ENCODE measurements around the gene CSNK1G1. TPM values are rescaled to one million over a fixed set of nuclear protein-coding genes. Genes with fewer than 3 reads are reported as not detected.

CSNK1G1 gene
- total RNA-seq, 8 experiments from 2014 or later = 12.3 to 30.8 (median 25.4) TPM

- no peak overlapping the region for H3K4me3 ChIP-seq
- no peak overlapping the region for H3K27ac ChIP-seq
- peaks cover 7 to 9% of the 10 kb centered on the region in 2 donors for H3K4me1 ChIP-seq (replicated peaks in 1 of 2)
- ATAC-seq (replicated peaks in 6 of 8) = peak in 2 of 8 experiments; percentile 24 to 39
- WGBS, 10 experiments = 0 to 100% (median 77%) methylated on average over 2 to 3 of the region's 3 CpGs; no CpG with 5 or more reads in 2 of the 10 experiments
- in situ Hi-C loops (cut with MboI; ENCODE audit: low pct_unique_long_range_greater_than_20kb in 2 of 9, low sequenced_read_pairs in 9 of 9, unreplicated experiment in 9 of 9) = no loop called here
Measured at GRCh38 chr15:64314456-64314855, 41.5 kb downstream of the CSNK1G1 start.

GRCh38 chr15:64311566-64311965 is 44.4 kb downstream of the CSNK1G1 start:
- ATAC-seq (replicated peaks in 6 of 8) = no peak
- in situ Hi-C loops (cut with MboI; ENCODE audit: low pct_unique_long_range_greater_than_20kb in 2 of 9, low sequenced_read_pairs in 9 of 9, unreplicated experiment in 9 of 9) = no loop called here
- Histone ChIP-seq H3K27ac (no peak overlapping the region), H3K4me1 (replicated peaks in 1 of 2) (peaks cover 7 to 9% of the 10 kb centered on the region in 2 donors), H3K4me3 (no peak overlapping the region)
- WGBS, 10 experiments = 80 to 100% (median 94%) methylated on average over 1 to 6 of the region's 6 CpGs; no CpG with 5 or more reads in 2 of the 10 experiments

DNA sequence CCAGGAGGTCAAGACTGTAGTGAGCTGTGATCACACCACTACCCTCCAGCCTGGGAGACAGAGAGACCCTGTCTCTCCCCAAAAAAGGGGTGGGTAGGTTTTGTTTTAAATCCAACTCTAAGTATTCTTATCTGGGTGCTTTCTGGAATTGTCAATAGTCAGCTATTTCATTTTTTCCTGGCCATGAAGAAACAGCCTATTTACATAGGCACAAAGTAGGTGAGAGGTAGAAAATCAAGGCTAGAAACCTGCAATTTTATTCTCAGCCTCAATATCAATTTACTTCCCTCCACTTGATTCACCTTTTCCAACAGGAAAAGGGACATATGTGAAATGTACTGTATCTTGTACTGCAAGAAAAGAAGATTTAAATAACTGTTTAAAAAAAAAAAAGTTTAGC is 45.9 kb downstream of the CSNK1G1 start:
- in situ Hi-C loops (cut with MboI; ENCODE audit: low pct_unique_long_range_greater_than_20kb in 2 of 9, low sequenced_read_pairs in 9 of 9, unreplicated experiment in 9 of 9) = no loop called here
- Histone ChIP-seq H3K4me3 (no peak overlapping the region), H3K27ac (no peak overlapping the region), H3K4me1 (replicated peaks in 1 of 2) (peaks cover 4 to 5% of the 10 kb centered on the region in 2 donors)
- no peak for ATAC-seq (replicated peaks in 6 of 8)

DNA sequence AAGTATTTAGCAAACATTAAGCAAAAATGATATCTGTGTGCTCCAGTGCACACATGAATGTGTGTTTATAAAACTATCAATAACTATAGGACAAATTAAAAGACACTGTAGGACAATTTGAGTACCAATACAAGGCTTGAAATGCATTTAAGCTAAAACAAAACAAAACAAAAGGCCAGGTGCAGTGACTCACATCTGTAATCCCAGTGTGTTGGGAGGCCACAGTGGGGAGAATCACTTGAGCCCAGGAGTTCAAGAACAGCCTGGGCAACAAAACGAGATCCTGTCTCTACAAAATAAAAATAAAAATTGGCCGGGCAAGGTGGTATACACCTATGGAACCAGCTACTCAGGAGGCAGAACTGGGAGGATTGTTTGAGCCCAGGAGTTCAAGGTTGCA is 50.7 kb downstream of the CSNK1G1 start:
- in situ Hi-C loops (cut with MboI; ENCODE audit: low pct_unique_long_range_greater_than_20kb in 2 of 9, low sequenced_read_pairs in 9 of 9, unreplicated experiment in 9 of 9) = no loop called here
- Histone ChIP-seq H3K4me1 (replicated peaks in 1 of 2) (no peaks in the 10 kb centered on the region), H3K27ac (no peak overlapping the region), H3K4me3 (no peak overlapping the region)
- ATAC-seq (replicated peaks in 6 of 8) = no peak
- WGBS, 10 experiments = 40 to 100% (median 80%) methylated on average over 1 to 2 of the region's 2 CpGs

GRCh38 chr15:64289550-64289949 is 66.4 kb downstream of the CSNK1G1 start:
- no peak overlapping the region for H3K4me3 ChIP-seq
- in situ Hi-C loops (cut with MboI; ENCODE audit: low pct_unique_long_range_greater_than_20kb in 2 of 9, low sequenced_read_pairs in 9 of 9, unreplicated experiment in 9 of 9) = no loop called here

GRCh38 chr15:64288999-64289398 is 67.0 kb downstream of the CSNK1G1 start:
- WGBS, 10 experiments = 42 to 87% (median 65%) methylated on average over 1 to 7 of the region's 8 CpGs; no CpG with 5 or more reads in 2 of the 10 experiments
- H3K4me1 ChIP-seq (replicated peaks in 1 of 2) = peaks cover 0 to 3% of the 10 kb centered on the region in 2 donors
- in situ Hi-C loops (cut with MboI; ENCODE audit: low pct_unique_long_range_greater_than_20kb in 2 of 9, low sequenced_read_pairs in 9 of 9, unreplicated experiment in 9 of 9) = no loop called here
- no peak overlapping the region for H3K4me3 ChIP-seq
- peak in 3 of 8 experiments; percentile 52 to 85 (median 70) for ATAC-seq (replicated peaks in 6 of 8)
- no peak overlapping the region for H3K27ac ChIP-seq

More at GRCh38 chr15:64289550-64289949, 66.4 kb downstream of the CSNK1G1 start:
- Histone ChIP-seq H3K27ac (no peak overlapping the region), H3K4me1 (replicated peaks in 1 of 2) (peaks cover 0 to 3% of the 10 kb centered on the region in 2 donors)
- 14 to 100% (median 62%) methylated on average over 1 to 2 of the region's 2 CpGs; no CpG with 5 or more reads in 1 of the 10 experiments for WGBS, 10 experiments
- no peak for ATAC-seq (replicated peaks in 6 of 8)

GRCh38 chr15:64288577-64288976 is 67.4 kb downstream of the CSNK1G1 start:
- in situ Hi-C loops (cut with MboI; ENCODE audit: low pct_unique_long_range_greater_than_20kb in 2 of 9, low sequenced_read_pairs in 9 of 9, unreplicated experiment in 9 of 9) = no loop called here
- Histone ChIP-seq H3K4me3 (no peak overlapping the region), H3K4me1 (replicated peaks in 1 of 2) (peaks cover 0 to 3% of the 10 kb centered on the region in 2 donors), H3K27ac (no peak overlapping the region)
- 80 to 100% (median 100%) methylated on average over 1 of the region's 1 CpG; no CpG with 5 or more reads in 4 of the 10 experiments for WGBS, 10 experiments
- ATAC-seq (replicated peaks in 6 of 8) = peak in 2 of 8 experiments; percentile 23 to 40

- no peak overlapping the region for H3K27ac ChIP-seq
- ATAC-seq (replicated peaks in 6 of 8) = no peak
- peaks cover 0 to 3% of the 10 kb centered on the region in 2 donors for H3K4me1 ChIP-seq (replicated peaks in 1 of 2)
- H3K4me3 ChIP-seq = no peak overlapping the region
- in situ Hi-C loops (cut with MboI; ENCODE audit: low pct_unique_long_range_greater_than_20kb in 2 of 9, low sequenced_read_pairs in 9 of 9, unreplicated experiment in 9 of 9) = no loop called here
- 91 to 100% (median 100%) methylated on average over 1 of the region's 1 CpG; no CpG with 5 or more reads in 1 of the 10 experiments for WGBS, 10 experiments
Measured at GRCh38 chr15:64287953-64288352, 68.0 kb downstream of the CSNK1G1 start.

DNA sequence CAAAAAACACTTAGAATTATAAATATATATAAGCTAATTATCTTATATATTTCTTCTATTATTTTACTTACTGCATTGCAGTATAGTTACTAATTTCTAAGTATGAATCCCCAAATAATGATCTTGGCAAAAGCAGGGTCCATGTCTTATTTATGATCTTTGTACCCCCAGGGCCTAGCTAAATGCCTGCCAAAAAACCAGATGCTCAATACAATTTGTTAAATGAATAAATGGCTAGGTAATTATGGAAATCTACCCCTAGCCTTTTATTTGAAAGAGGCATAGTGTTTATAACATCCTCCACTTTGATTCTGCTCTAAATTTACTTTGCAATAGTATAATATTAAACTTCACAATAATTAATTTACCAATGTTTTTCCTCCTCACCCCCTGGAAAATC is 69.5 kb downstream of the CSNK1G1 start:
- no peak overlapping the region for H3K27ac ChIP-seq
- in situ Hi-C loops (cut with MboI; ENCODE audit: low pct_unique_long_range_greater_than_20kb in 2 of 9, low sequenced_read_pairs in 9 of 9, unreplicated experiment in 9 of 9) = no loop called here
- ATAC-seq (replicated peaks in 6 of 8) = no peak
- H3K4me1 ChIP-seq (replicated peaks in 1 of 2) = peaks cover 0 to 3% of the 10 kb centered on the region in 2 donors
- H3K4me3 ChIP-seq = no peak overlapping the region

- ATAC-seq (replicated peaks in 6 of 8) = no peak
- Histone ChIP-seq H3K27ac (no peak overlapping the region), H3K4me3 (no peak overlapping the region), H3K4me1 (replicated peaks in 1 of 2) (peaks cover 0 to 3% of the 10 kb centered on the region in 2 donors)
- WGBS, 10 experiments = 28 to 93% (median 77%) methylated on average over 3 to 7 of the region's 7 CpGs
- in situ Hi-C loops (cut with MboI; ENCODE audit: low pct_unique_long_range_greater_than_20kb in 2 of 9, low sequenced_read_pairs in 9 of 9, unreplicated experiment in 9 of 9) = no loop called here
Measured at GRCh38 chr15:64285871-64286270, 70.1 kb downstream of the CSNK1G1 start.

DNA sequence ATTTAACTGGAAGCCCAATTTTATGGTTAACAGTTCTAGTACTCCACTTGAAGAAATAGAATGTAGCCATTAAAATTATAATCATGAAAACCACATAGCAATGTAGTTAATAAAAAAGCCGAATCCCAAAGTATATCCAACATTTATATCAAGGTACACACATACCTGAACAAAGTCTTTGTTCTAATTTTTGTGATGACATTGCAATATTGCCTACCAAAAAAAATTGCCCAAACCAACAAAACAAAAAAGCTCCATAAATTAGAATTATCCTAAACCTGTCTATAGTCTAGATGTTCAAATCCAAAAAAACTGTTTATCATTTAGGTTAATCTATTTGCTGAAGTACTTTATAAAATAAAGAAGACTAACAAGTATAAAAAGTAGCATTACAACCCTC is 70.8 kb downstream of the CSNK1G1 start:
- H3K4me1 ChIP-seq (replicated peaks in 1 of 2) = peaks cover 0 to 3% of the 10 kb centered on the region in 2 donors
- H3K27ac ChIP-seq = no peak overlapping the region
- ATAC-seq (replicated peaks in 6 of 8) = no peak
- H3K4me3 ChIP-seq = no peak overlapping the region
- WGBS, 10 experiments = 78 to 100% (median 100%) methylated on average over 1 of the region's 1 CpG; no CpG with 5 or more reads in 3 of the 10 experiments
- in situ Hi-C loops (cut with MboI; ENCODE audit: low pct_unique_long_range_greater_than_20kb in 2 of 9, low sequenced_read_pairs in 9 of 9, unreplicated experiment in 9 of 9) = no loop called here

DNA sequence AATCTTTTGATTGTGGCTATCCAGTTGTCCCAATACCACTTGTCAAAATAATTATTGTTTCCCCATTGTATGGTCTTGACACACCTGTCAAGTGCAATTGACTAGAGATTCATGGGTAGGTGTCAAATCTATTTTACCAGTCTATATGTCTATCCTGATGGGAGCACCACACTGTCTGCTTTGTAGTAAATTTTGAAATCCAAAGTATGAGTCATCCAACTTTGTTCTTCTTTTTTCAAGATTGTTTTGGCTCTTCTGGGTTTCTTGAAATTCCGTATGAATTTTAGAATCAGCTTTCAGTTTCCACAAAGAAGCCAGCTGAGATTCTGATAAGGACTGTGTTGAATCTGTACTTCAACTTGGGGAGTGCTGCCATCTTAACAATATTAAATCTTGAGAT is 71.9 kb downstream of the CSNK1G1 start:
- Histone ChIP-seq H3K27ac (no peak overlapping the region), H3K4me3 (no peak overlapping the region), H3K4me1 (replicated peaks in 1 of 2) (peaks cover 0 to 3% of the 10 kb centered on the region in 2 donors)
- in situ Hi-C loops (cut with MboI; ENCODE audit: low pct_unique_long_range_greater_than_20kb in 2 of 9, low sequenced_read_pairs in 9 of 9, unreplicated experiment in 9 of 9) = no loop called here
- 9 to 100% (median 100%) methylated on average over 1 of the region's 1 CpG; no CpG with 5 or more reads in 1 of the 10 experiments for WGBS, 10 experiments
- ATAC-seq (replicated peaks in 6 of 8) = peak in 2 of 8 experiments; percentile 49 to 65

DNA sequence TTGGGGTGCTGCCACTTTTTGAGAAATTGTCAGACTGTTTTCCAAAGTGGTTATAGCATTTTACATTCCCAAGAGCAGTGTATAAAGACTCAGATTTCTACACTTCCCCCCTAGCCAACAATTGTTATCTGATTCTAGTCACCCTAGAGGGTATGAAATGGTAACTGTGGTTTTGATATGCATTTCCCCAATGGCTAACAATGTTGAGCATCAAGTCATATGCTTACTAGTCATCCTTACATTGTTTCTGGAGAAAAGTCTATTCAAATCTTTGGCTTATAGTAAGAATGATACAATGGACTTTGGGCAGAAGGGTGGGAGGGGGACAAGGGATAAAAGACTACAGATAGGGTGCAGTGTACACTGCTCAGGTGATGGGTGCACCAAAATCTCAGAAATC is 73.3 kb downstream of the CSNK1G1 start:
- no peak overlapping the region for H3K4me3 ChIP-seq
- ATAC-seq (replicated peaks in 6 of 8) = peak in 1 of 8 experiments; percentile 37
- in situ Hi-C loops (cut with MboI; ENCODE audit: low pct_unique_long_range_greater_than_20kb in 2 of 9, low sequenced_read_pairs in 9 of 9, unreplicated experiment in 9 of 9) = no loop called here
- no peaks in the 10 kb centered on the region for H3K4me1 ChIP-seq (replicated peaks in 1 of 2)
- no peak overlapping the region for H3K27ac ChIP-seq

GRCh38 chr15:64279131-64279530 is 76.8 kb downstream of the CSNK1G1 start:
- Histone ChIP-seq H3K27ac (no peak overlapping the region), H3K4me1 (replicated peaks in 1 of 2) (no peaks in the 10 kb centered on the region), H3K4me3 (no peak overlapping the region)
- ATAC-seq (replicated peaks in 6 of 8) = no peak
- 33 to 100% (median 90%) methylated on average over 1 to 4 of the region's 4 CpGs for whole genome bisulfite sequencing, 10 experiments
- in situ Hi-C loops (cut with MboI; ENCODE audit: low pct_unique_long_range_greater_than_20kb in 2 of 9, low sequenced_read_pairs in 9 of 9, unreplicated experiment in 9 of 9) = no loop called here
